Jurkat, Clone E6-1 (cell line): Measurements from ENCODE around the gene FAF1.
"Not testable (repeated sequence)": the region's sequence is repeated elsewhere in the genome, so short reads cannot be mapped to it uniquely, and the experiment has no call there.

Experiments
- DNase-seq: peaks from one replicate; pipeline ENCODE4 v3.0.0-alpha.2; 2011; ENCODE audit warnings: low read depth, low spot score
- H3K4me3 ChIP-seq: 2 replicates; pipeline ENCODE4 v1.5.1; 2011; ENCODE audit warnings: mild to moderate bottlenecking, low read length, control low read depth, moderate library complexity

The FAF1 gene

GRCh38 chr1:50742523-50742922, 217.5 kb downstream of the FAF1 start:
- H3K4me3 ChIP-seq: no peak overlapping the region
- DNase-seq: no peak

- no peak overlapping the region for H3K4me3 ChIP-seq
Observed at GRCh38 chr1:50739125-50739524, 220.9 kb downstream of the FAF1 start.

GRCh38 chr1:50735443-50735842, 224.6 kb downstream of the FAF1 start:
- peak; percentile 30 for DNase-seq
- H3K4me3 ChIP-seq: no peak overlapping the region

More at GRCh38 chr1:50739125-50739524, 220.9 kb downstream of the FAF1 start:
- DNase-seq: no peak

GRCh38 chr1:50727578-50727977, 232.5 kb downstream of the FAF1 start:
- not testable (repeated sequence) for DNase-seq, H3K4me3 ChIP-seq

- no peak overlapping the region for H3K4me3 ChIP-seq
- DNase-seq: peak; percentile 42
Observed at GRCh38 chr1:50724626-50725286, 235.3 kb downstream of the FAF1 start.

- no peak for DNase-seq
- no peak overlapping the region for H3K4me3 ChIP-seq
Observed at GRCh38 chr1:50720457-50721053, 239.5 kb downstream of the FAF1 start.

GRCh38 chr1:50719126-50719525, 240.9 kb downstream of the FAF1 start:
- DNase-seq: no peak
- H3K4me3 ChIP-seq: no peak overlapping the region

GRCh38 chr1:50717327-50717726, 242.7 kb downstream of the FAF1 start:
- DNase-seq: no peak
- no peak overlapping the region for H3K4me3 ChIP-seq

GRCh38 chr1:50716455-50716854, 243.6 kb downstream of the FAF1 start:
- DNase-seq, H3K4me3 ChIP-seq: not testable (repeated sequence)

- no peak overlapping the region for H3K4me3 ChIP-seq
- no peak for DNase-seq
Observed at GRCh38 chr1:50710099-50710498, 250.0 kb downstream of the FAF1 start.

GRCh38 chr1:50707824-50708223, 252.2 kb downstream of the FAF1 start:
- no peak overlapping the region for H3K4me3 ChIP-seq
- no peak for DNase-seq

GRCh38 chr1:50705699-50706098, 254.4 kb downstream of the FAF1 start:
- no peak for DNase-seq
- no peak overlapping the region for H3K4me3 ChIP-seq

- no peak overlapping the region for H3K4me3 ChIP-seq
- DNase-seq: no peak
Observed at GRCh38 chr1:50705041-50705440, 255.0 kb downstream of the FAF1 start.

GRCh38 chr1:50704126-50704525, 255.9 kb downstream of the FAF1 start:
- no peak overlapping the region for H3K4me3 ChIP-seq
- peak; percentile 38 for DNase-seq

GRCh38 chr1:50703240-50703639, 256.8 kb downstream of the FAF1 start:
- no peak overlapping the region for H3K4me3 ChIP-seq
- no peak for DNase-seq

GRCh38 chr1:50702395-50702794, 257.7 kb downstream of the FAF1 start:
- no peak overlapping the region for H3K4me3 ChIP-seq
- no peak for DNase-seq

GRCh38 chr1:50701706-50702317, 258.3 kb downstream of the FAF1 start:
- no peak overlapping the region for H3K4me3 ChIP-seq
- no peak for DNase-seq

- no peak for DNase-seq
- no peak overlapping the region for H3K4me3 ChIP-seq
Observed at GRCh38 chr1:50700621-50701020, 259.4 kb downstream of the FAF1 start.

- H3K4me3 ChIP-seq: no peak overlapping the region
- no peak for DNase-seq
Observed at GRCh38 chr1:50700214-50700613, 259.9 kb downstream of the FAF1 start.

GRCh38 chr1:50699795-50700194, 260.3 kb downstream of the FAF1 start:
- no peak for DNase-seq

More at GRCh38 chr1:50699795-50700194, 260.3 kb downstream of the FAF1 start:
- H3K4me3 ChIP-seq: no peak overlapping the region
